SK-N-SH (cell line): ENCODE data around the gene NPTX1.

Source experiments
- CHD2 ChIP-seq: fragments of 150-350 bp; IDR thresholded peaks from 2 replicates; pipeline ENCODE4 v1.6.1; 2018; ENCODE audit warnings: low read length; ENCODE audit not compliant: partially characterized antibody
- GABPA ChIP-seq: IDR thresholded peaks from 2 replicates; pipeline ENCODE4 v1.4.0; 2012; ENCODE audit warnings: low read depth, mild to moderate bottlenecking
- MAX ChIP-seq: IDR thresholded peaks from 2 replicates; pipeline ENCODE4 v1.4.0; 2012; ENCODE audit warnings: low read depth
- PBX3 ChIP-seq: IDR thresholded peaks from 2 replicates; pipeline ENCODE4; 2012
- POLR2AphosphoS5 ChIP-seq: IDR thresholded peaks from 2 replicates; pipeline ENCODE4 v1.6.1; 2012; ENCODE audit warnings: low read depth, low read length
- RAD21 ChIP-seq: IDR thresholded peaks from 2 replicates; pipeline ENCODE4 v1.6.1; 2012; ENCODE audit warnings: mild to moderate bottlenecking, low read length
- REST ChIP-seq: IDR thresholded peaks from 2 replicates; pipeline ENCODE4 v1.6.1; 2012; ENCODE audit warnings: mild to moderate bottlenecking, low read depth, low read length, moderate library complexity
- RFX5 ChIP-seq: IDR thresholded peaks from 2 replicates; pipeline ENCODE4 v1.6.1; 2012; ENCODE audit warnings: mild to moderate bottlenecking, improper control_type of control experiment, low read length
- SIN3A ChIP-seq: IDR thresholded peaks from 2 replicates; pipeline ENCODE4 v1.6.1; 2012; ENCODE audit warnings: low read depth, mild to moderate bottlenecking, low read length, moderate library complexity, borderline replicate concordance
- SMC3 ChIP-seq: IDR thresholded peaks from 2 replicates; pipeline ENCODE4 v1.6.1; 2012; ENCODE audit warnings: low read depth, low read length, improper control_type of control experiment
- TAF1 ChIP-seq: IDR thresholded peaks from 2 replicates; pipeline ENCODE4 v1.6.1; 2012; ENCODE audit warnings: low read depth, mild to moderate bottlenecking, low read length, moderate library complexity, borderline replicate concordance
- TF ChIP-seq, protein P1 (sequence below): fragments of 200-600 bp; sonication (generic); IDR thresholded peaks from 2 replicates; pipeline ENCODE4 v1.6.1; 2017; ENCODE audit warnings: antibody characterized with exemption, mild to moderate bottlenecking, moderate library complexity

DNA sequence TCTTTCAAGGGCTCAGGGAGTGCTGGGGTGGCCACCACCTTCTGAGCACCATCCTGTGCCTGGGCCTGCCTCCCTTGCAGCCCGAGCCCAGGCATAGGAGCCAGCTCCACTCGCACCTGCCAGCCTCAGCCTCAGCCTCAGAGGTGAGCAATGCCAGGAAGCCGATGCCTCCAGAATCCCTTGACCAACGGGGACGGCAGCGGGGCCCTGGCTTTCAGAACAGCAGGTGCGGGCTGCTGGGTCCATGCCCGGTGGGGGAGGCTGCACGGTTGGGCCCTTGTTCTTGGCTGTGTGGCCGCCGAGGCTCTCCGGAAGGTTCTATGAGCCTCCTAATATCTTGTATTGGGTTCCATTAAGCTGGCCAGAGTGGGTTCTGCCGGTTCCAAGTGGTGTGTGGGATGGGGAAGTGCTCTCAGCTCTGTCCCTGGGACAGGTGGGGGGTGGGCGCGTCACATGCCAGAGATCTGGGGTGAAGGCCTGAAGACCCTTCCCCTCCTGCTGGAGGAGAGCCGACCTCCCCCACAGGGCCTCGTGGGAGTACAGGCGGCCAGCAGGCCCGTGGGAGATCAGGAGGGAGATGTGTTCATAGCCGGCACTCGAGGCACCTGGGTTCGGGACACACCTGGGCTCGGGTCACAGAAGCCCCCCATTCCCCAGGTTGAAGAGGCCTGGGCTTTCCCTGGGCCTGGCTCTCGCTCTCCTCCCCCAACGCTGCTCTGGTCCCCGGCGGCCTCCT lies 27.0 kb downstream of the NPTX1 start:
- no peak for TF ChIP-seq MAX
- TF ChIP-seq, protein P1, sequence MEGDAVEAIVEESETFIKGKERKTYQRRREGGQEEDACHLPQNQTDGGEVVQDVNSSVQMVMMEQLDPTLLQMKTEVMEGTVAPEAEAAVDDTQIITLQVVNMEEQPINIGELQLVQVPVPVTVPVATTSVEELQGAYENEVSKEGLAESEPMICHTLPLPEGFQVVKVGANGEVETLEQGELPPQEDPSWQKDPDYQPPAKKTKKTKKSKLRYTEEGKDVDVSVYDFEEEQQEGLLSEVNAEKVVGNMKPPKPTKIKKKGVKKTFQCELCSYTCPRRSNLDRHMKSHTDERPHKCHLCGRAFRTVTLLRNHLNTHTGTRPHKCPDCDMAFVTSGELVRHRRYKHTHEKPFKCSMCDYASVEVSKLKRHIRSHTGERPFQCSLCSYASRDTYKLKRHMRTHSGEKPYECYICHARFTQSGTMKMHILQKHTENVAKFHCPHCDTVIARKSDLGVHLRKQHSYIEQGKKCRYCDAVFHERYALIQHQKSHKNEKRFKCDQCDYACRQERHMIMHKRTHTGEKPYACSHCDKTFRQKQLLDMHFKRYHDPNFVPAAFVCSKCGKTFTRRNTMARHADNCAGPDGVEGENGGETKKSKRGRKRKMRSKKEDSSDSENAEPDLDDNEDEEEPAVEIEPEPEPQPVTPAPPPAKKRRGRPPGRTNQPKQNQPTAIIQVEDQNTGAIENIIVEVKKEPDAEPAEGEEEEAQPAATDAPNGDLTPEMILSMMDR, result no peak
- TF ChIP-seq REST, result no peak
- TF ChIP-seq CHD2, result no peak
- no peak for TF ChIP-seq POLR2AphosphoS5
- no peak for TF ChIP-seq RAD21
- TF ChIP-seq TAF1, result no peak
- no peak for TF ChIP-seq SMC3
- TF ChIP-seq SIN3A, result no peak
- TF ChIP-seq PBX3, result no peak
- TF ChIP-seq RFX5, result no peak
- TF ChIP-seq GABPA, result no peak
